Choroid plexus epithelial cell (primary cell): ENCODE measurements around the gene ERC1.

ENCODE experiments used
- DNase-seq: peaks from one replicate; pipeline ENCODE4 v3.0.0-alpha.2; 2010; ENCODE audit warnings: low read depth
- H3K4me3 ChIP-seq: 2 replicates; pipeline ENCODE4 v1.5.1; 2011; ENCODE audit warnings: low read depth, mild to moderate bottlenecking, control low read depth, low read length, moderate library complexity
- TF ChIP-seq, protein P1 (sequence below): conservative IDR thresholded peaks from 2 replicates; pipeline ENCODE4 v1.5.1; 2011; ENCODE audit warnings: low read depth, mild to moderate bottlenecking, control low read depth, inconsistent platforms, low read length, moderate library complexity

The ERC1 gene

GRCh38 chr12:1481326-1481725 is 490.3 kb downstream of the ERC1 start:
- DNase-seq: no peak
- TF ChIP-seq, protein P1, sequence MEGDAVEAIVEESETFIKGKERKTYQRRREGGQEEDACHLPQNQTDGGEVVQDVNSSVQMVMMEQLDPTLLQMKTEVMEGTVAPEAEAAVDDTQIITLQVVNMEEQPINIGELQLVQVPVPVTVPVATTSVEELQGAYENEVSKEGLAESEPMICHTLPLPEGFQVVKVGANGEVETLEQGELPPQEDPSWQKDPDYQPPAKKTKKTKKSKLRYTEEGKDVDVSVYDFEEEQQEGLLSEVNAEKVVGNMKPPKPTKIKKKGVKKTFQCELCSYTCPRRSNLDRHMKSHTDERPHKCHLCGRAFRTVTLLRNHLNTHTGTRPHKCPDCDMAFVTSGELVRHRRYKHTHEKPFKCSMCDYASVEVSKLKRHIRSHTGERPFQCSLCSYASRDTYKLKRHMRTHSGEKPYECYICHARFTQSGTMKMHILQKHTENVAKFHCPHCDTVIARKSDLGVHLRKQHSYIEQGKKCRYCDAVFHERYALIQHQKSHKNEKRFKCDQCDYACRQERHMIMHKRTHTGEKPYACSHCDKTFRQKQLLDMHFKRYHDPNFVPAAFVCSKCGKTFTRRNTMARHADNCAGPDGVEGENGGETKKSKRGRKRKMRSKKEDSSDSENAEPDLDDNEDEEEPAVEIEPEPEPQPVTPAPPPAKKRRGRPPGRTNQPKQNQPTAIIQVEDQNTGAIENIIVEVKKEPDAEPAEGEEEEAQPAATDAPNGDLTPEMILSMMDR: no peak
- H3K4me3 ChIP-seq: no peak overlapping the region

DNA sequence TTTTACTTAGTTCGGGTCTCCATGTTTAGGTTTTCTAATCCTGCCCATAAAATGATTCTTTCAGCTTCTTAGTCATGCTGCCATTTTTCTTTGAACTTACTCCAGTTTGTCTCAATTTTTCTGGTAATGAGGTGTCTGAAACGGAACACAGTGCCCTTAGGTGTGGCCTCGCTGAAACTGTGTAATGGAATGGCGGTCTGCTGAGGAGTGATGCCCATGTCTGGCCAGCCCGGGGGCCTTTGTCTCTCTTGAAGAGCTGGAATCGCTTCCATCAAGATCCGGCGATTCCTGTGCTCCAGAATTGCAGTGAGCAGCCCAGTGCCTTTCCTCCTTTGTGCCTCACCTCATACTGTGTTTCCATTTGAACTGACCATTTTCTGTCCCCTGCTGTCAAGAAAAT is 490.9 kb downstream of the ERC1 start:
- DNase-seq: no peak
- TF ChIP-seq, protein P1: no peak

DNA sequence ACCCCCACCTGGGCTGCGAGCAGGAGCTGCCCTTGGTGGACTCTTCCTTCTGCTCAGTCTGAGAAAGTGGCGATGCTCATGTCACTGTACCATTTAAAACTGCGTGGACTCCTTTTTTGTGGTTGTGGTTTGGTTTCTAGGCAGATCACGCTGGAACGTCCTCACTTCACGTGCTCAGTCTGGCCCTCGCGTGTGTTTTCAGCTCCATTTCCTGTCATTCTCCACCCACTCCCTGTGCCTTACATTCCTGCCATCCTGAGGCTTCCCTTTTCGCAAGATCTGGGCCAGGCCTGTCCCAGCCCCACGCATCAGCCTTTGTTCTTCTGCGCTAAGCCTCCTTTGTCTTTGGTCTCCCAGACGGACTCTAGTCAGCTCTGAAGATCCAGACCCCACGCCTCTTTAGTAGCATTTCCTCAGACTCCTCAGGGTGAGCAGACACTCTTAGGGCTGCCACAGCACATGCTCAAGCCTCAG is 497.9 kb downstream of the ERC1 start:
- TF ChIP-seq, protein P1: no peak
- peak; percentile 64 for DNase-seq
- no peak overlapping the region for H3K4me3 ChIP-seq

More for the DNA sequence above, 490.9 kb downstream of the ERC1 start:
- H3K4me3 ChIP-seq: no peak overlapping the region

GRCh38 chr12:1491983-1492697 is 501.1 kb downstream of the ERC1 start:
- TF ChIP-seq, protein P1: no peak
- no peak overlapping the region for H3K4me3 ChIP-seq
- no peak for DNase-seq

- DNase-seq: no peak
- H3K4me3 ChIP-seq: no peak overlapping the region
- TF ChIP-seq, protein P1: no peak
These were observed 502.9 kb downstream of the ERC1 start for GRCh38 chr12:1493781-1494565.

DNA sequence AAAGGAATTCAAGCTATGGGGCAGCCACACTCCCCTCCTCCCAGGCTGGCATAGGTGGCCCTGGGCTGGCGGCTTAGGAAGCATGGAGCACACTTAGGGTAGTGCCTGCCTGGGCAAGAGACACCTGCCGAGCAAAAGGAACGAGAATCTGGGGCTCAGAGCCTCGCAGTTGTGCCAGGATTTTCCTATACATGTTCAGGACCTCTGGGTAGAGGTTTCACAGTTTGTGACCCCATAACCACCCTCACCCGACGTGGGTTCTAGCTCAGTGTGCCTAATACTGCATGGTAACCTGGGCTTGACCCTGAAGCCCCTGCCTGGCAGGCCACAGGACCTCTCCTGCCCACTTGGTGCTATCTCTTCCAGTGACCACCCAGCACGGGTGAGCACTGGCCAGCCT is 503.8 kb downstream of the ERC1 start:
- DNase-seq: no peak
- no peak overlapping the region for H3K4me3 ChIP-seq
- TF ChIP-seq, protein P1: no peak
